Activated naive CD8-positive, alpha-beta T cell treated with anti-CD3 and anti-CD28 coated beads, Interleukin-2, amount 50 U/mL, for 24 hours (primary cell): Measurements from ENCODE around the gene CEP19.
"Not testable (repeated sequence)": the region's sequence is repeated elsewhere in the genome, so short reads cannot be mapped to it uniquely, and the experiment has no call there.

ENCODE experiments used
- ATAC-seq: fragments of 150-1000 bp; cut with Tn5 transposase; one replicate; pipeline ENCODE4 v1.10.0; 2021
- DNase-seq: peaks from one replicate; pipeline ENCODE4 v3.0.0; 2021
- H3K27ac Mint-ChIP-seq: one replicate; pipeline ENCODE4 v1.8.0; 2021; ENCODE audit warnings: mild to moderate bottlenecking, mixed read lengths
- H3K27me3 Mint-ChIP-seq: one replicate; pipeline ENCODE4 v1.8.0; 2021; ENCODE audit warnings: mixed read lengths
- H3K36me3 Mint-ChIP-seq: one replicate; pipeline ENCODE4 v1.8.0; 2021; ENCODE audit warnings: low read depth, mixed read lengths
- H3K4me1 Mint-ChIP-seq: one replicate; pipeline ENCODE4 v1.8.0; 2021; ENCODE audit warnings: mixed read lengths
- H3K4me3 Mint-ChIP-seq: one replicate; pipeline ENCODE4 v1.8.0; 2021; ENCODE audit warnings: mild to moderate bottlenecking, moderate library complexity, mixed read lengths
- H3K9me3 Mint-ChIP-seq: one replicate; pipeline ENCODE4 v1.8.0; 2021; ENCODE audit warnings: mixed read lengths

CEP19 gene

GRCh38 chr3:196711838-196712513 lies at the start of gene CEP19, which contains the start of gene PIGX:
Gene CEP19, minus strand, starts transcription at chr3:196712250. Its CDS starts 3,593 bp downstream, at chr3:196708657.
Gene PIGX, plus strand, starts transcription at chr3:196712377.
- Mint-ChIP-seq H3K36me3 (peaks cover 3% of the 10 kb centered on the region), H3K27me3 (no peaks in the 10 kb centered on the region), H3K4me3 (peak within 1 kb of the TSS; percentile 89), H3K9me3 (no peaks in the 10 kb centered on the region), H3K4me1 (peaks cover 35% of the 10 kb centered on the region), H3K27ac (peak within 1 kb of the TSS; percentile 94)
- ATAC-seq, result peak; percentile 90
- DNase-seq, result peak; percentile 88

GRCh38 chr3:196757876-196758739 lies 46.1 kb upstream of the CEP19 start:
- DNase-seq (peak; percentile 18), ATAC-seq (peak; percentile 66)
- Mint-ChIP-seq H3K4me1 (peaks cover 55% of the 10 kb centered on the region), H3K4me3 (no peak overlapping the region), H3K36me3 (peaks cover 47% of the 10 kb centered on the region), H3K9me3 (peaks cover 10% of the 10 kb centered on the region), H3K27ac (peak overlapping the region; percentile 75), H3K27me3 (no peaks in the 10 kb centered on the region)

- Mint-ChIP-seq H3K27ac (peak overlapping the region; percentile 67), H3K27me3 (no peaks in the 10 kb centered on the region), H3K4me3 (no peak overlapping the region), H3K36me3 (peaks cover 47% of the 10 kb centered on the region), H3K9me3 (peaks cover 10% of the 10 kb centered on the region), H3K4me1 (peaks cover 55% of the 10 kb centered on the region)
- no peak for DNase-seq
- no peak for ATAC-seq
Observed at GRCh38 chr3:196756732-196757131, 44.7 kb upstream of the CEP19 start.

GRCh38 chr3:196754091-196754981 lies 42.3 kb upstream of the CEP19 start:
- H3K9me3 Mint-ChIP-seq, result peaks cover 10% of the 10 kb centered on the region
- ATAC-seq (no peak), DNase-seq (no peak)
- peaks cover 51% of the 10 kb centered on the region for H3K36me3 Mint-ChIP-seq
- peak overlapping the region; percentile 62 for H3K27ac Mint-ChIP-seq
- H3K4me1 Mint-ChIP-seq, result peaks cover 63% of the 10 kb centered on the region
- no peak overlapping the region for H3K4me3 Mint-ChIP-seq
- H3K27me3 Mint-ChIP-seq, result no peaks in the 10 kb centered on the region

- H3K27ac Mint-ChIP-seq, result no peak overlapping the region
- no peak overlapping the region for H3K4me3 Mint-ChIP-seq
- peaks cover 10% of the 10 kb centered on the region for H3K9me3 Mint-ChIP-seq
- ATAC-seq (no peak), DNase-seq (no peak)
- no peaks in the 10 kb centered on the region for H3K27me3 Mint-ChIP-seq
- H3K36me3 Mint-ChIP-seq, result peaks cover 58% of the 10 kb centered on the region
- peaks cover 65% of the 10 kb centered on the region for H3K4me1 Mint-ChIP-seq
Observed at GRCh38 chr3:196753201-196753600, 41.2 kb upstream of the CEP19 start.

GRCh38 chr3:196749125-196749524 lies 37.1 kb upstream of the CEP19 start:
- Mint-ChIP-seq H3K9me3 (no peaks in the 10 kb centered on the region), H3K36me3 (peaks cover 46% of the 10 kb centered on the region), H3K27me3 (no peaks in the 10 kb centered on the region), H3K4me3 (no peak overlapping the region), H3K4me1 (peaks cover 58% of the 10 kb centered on the region), H3K27ac (no peak overlapping the region)
- DNase-seq (no peak), ATAC-seq (no peak)

GRCh38 chr3:196743569-196743968 lies 31.5 kb upstream of the CEP19 start:
- Mint-ChIP-seq H3K4me3 (peak overlapping the region; percentile 29), H3K36me3 (peaks cover 29% of the 10 kb centered on the region), H3K4me1 (peaks cover 52% of the 10 kb centered on the region)
- not testable (repeated sequence) for H3K27me3 Mint-ChIP-seq, DNase-seq, H3K9me3 Mint-ChIP-seq, H3K27ac Mint-ChIP-seq, ATAC-seq

- no peak for ATAC-seq
- H3K9me3 Mint-ChIP-seq, result no peaks in the 10 kb centered on the region
- peaks cover 37% of the 10 kb centered on the region for H3K4me1 Mint-ChIP-seq
- peak overlapping the region; percentile 98 for H3K4me3 Mint-ChIP-seq
- H3K27me3 Mint-ChIP-seq, result no peaks in the 10 kb centered on the region
- DNase-seq, result no peak
- H3K36me3 Mint-ChIP-seq, result peaks cover 20% of the 10 kb centered on the region
- H3K27ac Mint-ChIP-seq, result peak overlapping the region; percentile 96
Observed at GRCh38 chr3:196741249-196741889, 29.3 kb upstream of the CEP19 start.

- DNase-seq (peak; percentile 29), ATAC-seq (peak; percentile 35)
- Mint-ChIP-seq H3K9me3 (no peaks in the 10 kb centered on the region), H3K4me3 (peak overlapping the region; percentile 98), H3K27ac (peak overlapping the region; percentile 96), H3K4me1 (peaks cover 31% of the 10 kb centered on the region), H3K27me3 (no peaks in the 10 kb centered on the region), H3K36me3 (peaks cover 15% of the 10 kb centered on the region)
Observed at GRCh38 chr3:196740481-196741248, 28.6 kb upstream of the CEP19 start.

GRCh38 chr3:196739671-196740480 lies 27.8 kb upstream of the CEP19 start, which contains the start of gene PAK2:
Gene PAK2, plus strand, starts transcription at chr3:196739857. Its CDS starts 42,790 bp downstream, at chr3:196782647.
- no peaks in the 10 kb centered on the region for H3K27me3 Mint-ChIP-seq

GRCh38 chr3:196737655-196738054 lies 25.6 kb upstream of the CEP19 start:
- no peaks in the 10 kb centered on the region for H3K27me3 Mint-ChIP-seq
- no peaks in the 10 kb centered on the region for H3K9me3 Mint-ChIP-seq
- H3K27ac Mint-ChIP-seq, result no peak overlapping the region
- DNase-seq (no peak), ATAC-seq (no peak)
- peaks cover 14% of the 10 kb centered on the region for H3K4me1 Mint-ChIP-seq
- H3K36me3 Mint-ChIP-seq, result peaks cover 17% of the 10 kb centered on the region
- H3K4me3 Mint-ChIP-seq, result no peak overlapping the region

More at GRCh38 chr3:196739671-196740480, 27.8 kb upstream of the CEP19 start, which contains the start of gene PAK2:
- DNase-seq (peak; percentile 90), ATAC-seq (peak; percentile 97)
- H3K9me3 Mint-ChIP-seq, result no peaks in the 10 kb centered on the region
- peak within 1 kb of the TSS; percentile 96 for H3K27ac Mint-ChIP-seq
- peaks cover 27% of the 10 kb centered on the region for H3K4me1 Mint-ChIP-seq
- peak within 1 kb of the TSS; percentile 98 for H3K4me3 Mint-ChIP-seq
- peaks cover 14% of the 10 kb centered on the region for H3K36me3 Mint-ChIP-seq

GRCh38 chr3:196736670-196737374 lies 24.8 kb upstream of the CEP19 start:
- Mint-ChIP-seq H3K9me3 (no peaks in the 10 kb centered on the region), H3K36me3 (peaks cover 17% of the 10 kb centered on the region), H3K4me1 (peaks cover 14% of the 10 kb centered on the region), H3K27me3 (no peaks in the 10 kb centered on the region), H3K4me3 (no peak overlapping the region), H3K27ac (no peak overlapping the region)
- no peak for ATAC-seq
- no peak for DNase-seq
